RWPE1 (cell line): ENCODE measurements around the gene AK1.

Source experiments
- CTCF ChIA-PET: fragments of 350-600 bp; sonication (Branson Sonifier 250); formaldehyde crosslinking; extraction: SDS; loops from one replicate; lab custom pipeline; 2021; lab: Yijun Ruan, JAX
- POLR2A ChIA-PET: fragments of 400-600 bp; formaldehyde crosslinking; extraction: SDS; loops from one replicate; lab custom pipeline; 2020; ENCODE audit warnings: antibody characterized with exemption; ENCODE audit not compliant: low non-redundant PET; lab: Yijun Ruan, JAX
- DNase-seq: peaks from one replicate; pipeline ENCODE4 v3.0.0; 2012; ENCODE audit warnings: low spot score
- H3K27ac ChIP-seq: fragments of 450-650 bp; 2 replicates; pipeline ENCODE4 v1.5.1; 2017
- TF ChIP-seq, protein P1 (sequence below): fragments of 450-650 bp; conservative IDR thresholded peaks from 2 replicates; pipeline ENCODE4 v1.5.1; 2017; ENCODE audit warnings: low read depth, mild to moderate bottlenecking

The AK1 gene

DNA sequence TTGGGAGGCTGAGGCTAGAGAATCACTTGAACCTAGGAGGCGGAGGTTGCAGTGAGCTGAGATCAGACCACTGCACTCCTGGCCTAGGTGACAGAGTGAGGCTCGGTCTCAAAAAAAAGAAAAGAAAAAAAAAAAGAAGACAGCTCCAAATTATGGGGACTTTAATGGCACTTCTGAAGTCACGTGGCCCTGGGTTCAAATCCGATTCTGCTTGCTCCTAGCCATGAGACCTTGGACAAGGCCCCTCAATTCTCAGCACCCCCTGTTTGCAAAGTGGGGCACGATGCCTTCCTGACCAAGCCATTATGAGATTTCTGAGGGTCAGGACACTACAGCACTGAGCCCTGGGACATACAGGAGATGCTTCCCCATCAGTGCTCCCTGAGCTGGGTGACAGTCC lies 22.0 kb downstream of the AK1 start:
- CTCF ChIA-PET, result interaction anchor here (0.7 to 3.2 kb wide), 2 partner anchors 14 to 270 kb away, joined by 3 to 24 read pairs; no protein-coding TSS in a partner anchor
- peak overlapping the region; percentile 71 for H3K27ac ChIP-seq
- no peak for DNase-seq
- POLR2A ChIA-PET, result interaction anchor here (0.6 kb wide), 1 partner anchor 408 kb away, joined by 3 read pairs; no protein-coding TSS in a partner anchor
- TF ChIP-seq, protein P1, sequence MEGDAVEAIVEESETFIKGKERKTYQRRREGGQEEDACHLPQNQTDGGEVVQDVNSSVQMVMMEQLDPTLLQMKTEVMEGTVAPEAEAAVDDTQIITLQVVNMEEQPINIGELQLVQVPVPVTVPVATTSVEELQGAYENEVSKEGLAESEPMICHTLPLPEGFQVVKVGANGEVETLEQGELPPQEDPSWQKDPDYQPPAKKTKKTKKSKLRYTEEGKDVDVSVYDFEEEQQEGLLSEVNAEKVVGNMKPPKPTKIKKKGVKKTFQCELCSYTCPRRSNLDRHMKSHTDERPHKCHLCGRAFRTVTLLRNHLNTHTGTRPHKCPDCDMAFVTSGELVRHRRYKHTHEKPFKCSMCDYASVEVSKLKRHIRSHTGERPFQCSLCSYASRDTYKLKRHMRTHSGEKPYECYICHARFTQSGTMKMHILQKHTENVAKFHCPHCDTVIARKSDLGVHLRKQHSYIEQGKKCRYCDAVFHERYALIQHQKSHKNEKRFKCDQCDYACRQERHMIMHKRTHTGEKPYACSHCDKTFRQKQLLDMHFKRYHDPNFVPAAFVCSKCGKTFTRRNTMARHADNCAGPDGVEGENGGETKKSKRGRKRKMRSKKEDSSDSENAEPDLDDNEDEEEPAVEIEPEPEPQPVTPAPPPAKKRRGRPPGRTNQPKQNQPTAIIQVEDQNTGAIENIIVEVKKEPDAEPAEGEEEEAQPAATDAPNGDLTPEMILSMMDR, result no peak

DNA sequence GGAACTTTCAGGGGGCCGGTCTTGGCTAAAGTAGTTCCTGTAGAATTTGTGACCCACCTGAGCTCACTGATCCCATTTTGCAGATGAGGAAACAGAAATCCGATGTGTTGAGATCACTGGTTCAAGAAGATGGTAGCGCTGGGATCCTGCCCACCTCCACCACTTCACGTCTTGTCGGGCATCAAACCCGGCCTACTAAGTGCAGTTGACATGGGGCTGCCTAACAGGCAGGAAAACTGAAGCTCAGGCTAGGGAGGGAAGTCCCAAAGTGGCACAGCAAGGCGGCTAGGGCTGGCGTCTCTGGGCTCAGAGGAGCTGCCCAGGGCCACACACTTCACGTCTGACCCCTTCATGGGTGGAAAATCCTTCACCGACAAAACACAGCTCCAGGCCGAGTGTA lies 22.5 kb downstream of the AK1 start:
- CTCF ChIA-PET, result interaction anchor here (0.5 to 3.2 kb wide), 4 partner anchors 9 to 223 kb away, joined by 3 to 24 read pairs (median 4); no protein-coding TSS in a partner anchor
- no peak for DNase-seq
- POLR2A ChIA-PET, result interaction anchor here (0.6 kb wide), 1 partner anchor 407 kb away, joined by 3 read pairs; no protein-coding TSS in a partner anchor
- TF ChIP-seq, protein P1, result no peak
- H3K27ac ChIP-seq, result peak overlapping the region; percentile 71

DNA sequence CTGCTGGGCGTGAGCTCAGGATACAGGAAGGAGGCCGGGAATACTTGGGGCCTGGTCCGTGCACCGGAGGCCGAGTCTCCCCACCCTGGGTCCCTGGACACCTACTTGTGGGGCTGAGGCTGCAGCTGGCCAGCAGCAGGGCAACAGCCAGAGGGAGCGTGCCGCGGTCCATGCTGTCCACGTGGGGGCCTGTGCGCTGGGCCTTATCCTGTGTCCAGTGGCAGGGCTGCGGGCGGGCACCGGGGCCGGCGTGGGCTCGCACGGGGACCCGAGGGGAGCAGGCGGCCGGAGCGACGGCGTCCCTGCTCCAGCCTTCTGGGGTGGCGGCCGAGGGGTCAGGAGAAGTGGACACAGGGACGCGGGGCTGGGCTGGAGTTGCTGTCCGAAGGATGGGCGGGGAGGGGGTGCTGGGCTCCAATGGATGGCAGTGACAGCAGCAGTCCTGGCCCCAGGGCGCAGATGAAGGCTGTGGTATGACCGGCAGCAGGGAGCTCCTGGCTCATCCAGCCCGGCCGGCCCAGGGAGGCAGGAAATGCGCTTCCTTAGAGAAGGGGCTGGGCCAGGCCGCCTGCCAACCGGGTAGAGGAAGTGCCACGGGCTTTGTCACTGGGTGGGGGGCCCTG lies 23.2 kb downstream of the AK1 start, which contains the start of gene ENG:
Gene ENG (minus strand): TSS at position 475 of the 623 bp plus-strand sequence. CDS start 303 bp downstream, at position 172.
- DNase-seq, result peak; percentile 64
- ChIA-PET CTCF (interaction anchor here (0.5 to 3.2 kb wide), 3 partner anchors 10 to 50 kb away, joined by 3 to 24 read pairs (median 6); no protein-coding TSS in a partner anchor), POLR2A (no interaction called here)
- TF ChIP-seq, protein P1, result no peak
- peak within 1 kb of the TSS; percentile 71 for H3K27ac ChIP-seq

DNA sequence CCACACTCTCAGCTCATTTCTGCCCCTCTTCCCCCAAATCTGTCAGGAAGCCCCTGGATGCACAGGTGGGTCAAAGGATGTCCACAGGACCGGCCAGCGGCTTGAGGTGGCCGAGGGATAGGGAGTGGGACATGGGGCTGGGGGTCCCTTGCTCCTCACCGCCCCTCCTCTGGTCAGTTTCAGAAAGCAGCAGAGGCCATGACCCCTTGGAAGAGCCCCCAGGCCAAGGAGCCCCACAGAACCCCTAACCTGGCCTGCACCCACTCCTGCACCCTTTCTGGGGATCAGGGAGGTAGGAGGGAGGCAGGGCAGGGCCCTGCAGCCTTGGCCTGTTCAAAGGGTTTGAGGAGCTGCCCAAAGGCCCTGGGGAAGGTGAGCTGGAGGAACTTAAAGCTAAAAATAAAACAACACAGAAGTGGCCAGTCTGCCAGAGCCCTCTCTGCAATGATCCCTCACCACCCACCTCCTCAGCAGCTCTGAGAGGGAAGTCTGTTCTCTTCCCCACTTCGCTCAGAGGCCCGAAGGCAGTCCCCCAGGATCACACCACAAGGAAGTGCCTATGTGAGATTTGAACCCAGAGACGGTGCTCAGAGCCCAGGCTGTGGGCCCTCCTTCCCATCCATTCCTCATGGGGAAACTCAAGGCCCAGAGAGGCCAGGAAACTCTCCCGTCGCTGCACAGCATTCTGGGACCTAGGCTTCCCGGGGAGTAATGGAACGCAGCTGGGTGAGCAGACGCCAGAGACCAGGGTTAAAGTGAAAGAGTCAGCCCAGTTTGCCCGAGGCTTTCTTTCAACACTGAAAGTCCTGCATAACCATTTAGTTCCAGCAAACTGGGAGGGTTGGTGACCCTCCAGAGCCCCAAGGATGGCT lies 23.9 kb downstream of the AK1 start:
- TF ChIP-seq, protein P1, result no peak
- CTCF ChIA-PET, result interaction anchor here (0.6 to 3.2 kb wide), 2 partner anchors 14 to 16 kb away, joined by 4 to 24 read pairs; no protein-coding TSS in a partner anchor
- peak; percentile 52 for DNase-seq
- POLR2A ChIA-PET, result interaction anchor here (0.5 to 0.6 kb wide), 2 partner anchors 20 to 35 kb away, joined by 3 to 11 read pairs; no protein-coding TSS in a partner anchor
- peak overlapping the region; percentile 71 for H3K27ac ChIP-seq

DNA sequence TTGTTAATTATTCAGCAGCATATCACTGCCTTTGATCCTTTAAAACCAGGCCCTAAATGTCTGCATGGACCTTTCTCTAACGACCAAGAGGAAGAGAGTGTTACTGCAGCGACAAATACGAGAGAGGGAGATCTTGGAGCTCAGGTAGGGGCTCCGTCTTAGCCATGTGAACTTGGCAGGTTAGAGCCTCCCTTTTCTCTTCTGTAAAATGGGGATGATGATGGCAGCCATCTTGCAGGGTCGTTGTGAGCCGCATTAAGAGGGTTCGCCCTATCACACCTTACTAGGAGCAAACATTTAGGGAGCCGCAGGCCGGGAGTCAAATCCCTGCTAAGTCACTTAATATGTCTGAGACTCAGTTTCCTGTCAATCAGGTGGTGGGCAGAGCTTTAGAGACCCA lies 24.6 kb downstream of the AK1 start:
- peak overlapping the region; percentile 71 for H3K27ac ChIP-seq
- CTCF ChIA-PET, result interaction anchor here (0.6 to 3.2 kb wide), 2 partner anchors 15 to 17 kb away, joined by 4 to 24 read pairs; no protein-coding TSS in a partner anchor
- DNase-seq, result no peak
- POLR2A ChIA-PET, result interaction anchor here (0.6 kb wide), 1 partner anchor 34 kb away, joined by 3 read pairs; no protein-coding TSS in a partner anchor
- TF ChIP-seq, protein P1, result no peak

DNA sequence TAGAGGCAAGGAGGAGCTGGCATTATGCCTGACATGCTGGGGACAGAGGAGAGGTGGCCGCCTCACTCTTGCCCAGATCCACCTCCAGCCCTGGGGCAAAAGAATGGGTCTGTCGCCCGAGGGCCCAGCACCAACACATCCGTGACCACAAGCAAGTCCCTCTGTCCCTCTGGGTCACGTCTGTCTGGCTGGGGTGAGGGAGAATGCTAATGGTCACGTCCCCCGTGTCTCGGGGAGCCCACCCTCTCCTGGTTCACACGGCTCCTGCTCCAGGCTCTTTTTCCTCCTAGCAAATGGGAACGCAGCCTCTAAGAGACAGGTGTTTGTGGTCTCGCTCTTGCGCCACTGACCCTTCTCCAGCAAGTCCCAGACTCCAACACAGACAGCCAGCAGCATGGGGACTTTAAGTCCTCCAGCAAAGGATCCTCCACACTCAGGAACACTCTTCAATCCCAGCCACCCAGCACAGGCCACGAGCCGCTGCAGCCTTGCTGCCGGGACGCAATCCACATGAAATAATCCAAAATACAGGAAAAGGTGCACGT lies 27.1 kb downstream of the AK1 start:
- no peak overlapping the region for H3K27ac ChIP-seq
- POLR2A ChIA-PET, result no interaction called here
- no peak for DNase-seq
- CTCF ChIA-PET, result no interaction called here
- TF ChIP-seq, protein P1, result no peak
